Measurements from ENCODE around the gene DRG2.

DRG2 gene

GRCh38 chr17:18124345-18125126 is 36.8 kb downstream of the DRG2 start:
- Histone ChIP-seq H3K4me3 (IDR thresholded peaks at IDR 0.05; ENCODE audit: insufficient read depth, low read depth, low read length) (no peak overlapping the region), H3K27me3 (ENCODE audit: insufficient read depth, low read depth) (no peaks in the 10 kb centered on the region), H3K4me2 (no peak overlapping the region), H4K20me1 (ENCODE audit: insufficient read depth) (no peaks in the 10 kb centered on the region), H3K79me2 (ENCODE audit: insufficient read depth, low read depth) (no peaks in the 10 kb centered on the region), H3K9ac (no peak overlapping the region), H3K36me3 (ENCODE audit: insufficient read depth) (no peaks in the 10 kb centered on the region), H3K27ac (no peak overlapping the region), H2AFZ (ENCODE audit: low read depth) (no peak overlapping the region), H3K4me1 (ENCODE audit: low read depth, poor library complexity, severe bottlenecking) (no peaks in the 10 kb centered on the region)
- TF ChIP-seq CTCF (conservative IDR thresholded peaks at IDR 0.05; ENCODE audit: low read depth, low read length), result no peak

DNA sequence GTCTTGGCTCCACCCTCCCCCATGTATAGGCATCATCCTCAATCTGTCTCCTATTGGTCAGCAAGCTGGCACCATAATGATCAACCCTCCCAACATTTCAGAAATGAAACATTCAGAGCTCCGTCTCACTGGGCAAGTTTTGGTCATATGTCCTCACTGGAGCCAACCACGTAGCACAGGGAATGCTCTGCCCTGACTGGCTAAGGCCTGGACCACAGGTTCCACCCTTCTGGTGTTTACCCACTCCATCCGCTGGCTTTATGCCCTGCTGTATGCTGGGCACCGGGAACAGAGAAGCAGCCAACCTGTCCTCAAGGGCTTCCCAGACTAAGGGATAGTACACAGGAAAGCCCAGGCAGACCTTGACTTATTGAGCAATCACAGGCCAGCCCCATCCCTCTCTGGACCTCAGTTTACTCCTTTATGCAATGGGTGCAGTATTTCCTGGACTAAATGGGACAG is 41.3 kb downstream of the DRG2 start:
- Histone ChIP-seq H3K4me3 (IDR thresholded peaks at IDR 0.05; ENCODE audit: insufficient read depth, low read depth, low read length) (no peak overlapping the region), H3K4me1 (ENCODE audit: low read depth, poor library complexity, severe bottlenecking) (no peaks in the 10 kb centered on the region), H2AFZ (ENCODE audit: low read depth) (no peak overlapping the region), H4K20me1 (ENCODE audit: insufficient read depth) (no peaks in the 10 kb centered on the region), H3K9ac (no peak overlapping the region), H3K36me3 (ENCODE audit: insufficient read depth) (no peaks in the 10 kb centered on the region), H3K79me2 (ENCODE audit: insufficient read depth, low read depth) (no peaks in the 10 kb centered on the region), H3K27me3 (ENCODE audit: insufficient read depth, low read depth) (no peaks in the 10 kb centered on the region), H3K4me2 (no peak overlapping the region), H3K27ac (no peak overlapping the region)
- no peak for TF ChIP-seq CTCF (conservative IDR thresholded peaks at IDR 0.05; ENCODE audit: low read depth, low read length)

DNA sequence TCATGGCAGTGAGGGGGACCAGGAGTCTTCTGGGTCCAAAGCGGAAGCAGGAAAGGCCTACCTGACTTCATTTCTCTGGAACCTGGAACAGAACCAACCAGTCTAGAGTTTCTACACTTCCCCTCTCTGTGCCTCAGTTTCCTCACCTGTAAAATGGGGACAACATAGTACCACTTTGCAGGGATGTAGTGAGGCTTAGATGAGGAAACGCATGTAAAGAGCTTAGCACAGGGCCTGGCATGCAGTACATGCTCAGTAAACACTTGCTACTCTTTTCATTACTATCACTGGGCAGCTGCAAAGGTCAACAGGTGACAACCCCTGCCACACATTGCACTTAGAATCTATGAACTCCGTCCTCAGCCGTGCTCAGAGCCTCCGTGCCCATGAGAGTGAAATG is 45.0 kb downstream of the DRG2 start:
- no peaks in the 10 kb centered on the region for H3K4me1 ChIP-seq (ENCODE audit: low read depth, poor library complexity, severe bottlenecking)
- H3K79me2 ChIP-seq (ENCODE audit: insufficient read depth, low read depth), result no peaks in the 10 kb centered on the region
- H3K4me2 ChIP-seq, result no peak overlapping the region
- H3K4me3 ChIP-seq (IDR thresholded peaks at IDR 0.05; ENCODE audit: insufficient read depth, low read depth, low read length), result no peak overlapping the region
- H3K36me3 ChIP-seq (ENCODE audit: insufficient read depth), result no peaks in the 10 kb centered on the region
- no peak overlapping the region for H3K27ac ChIP-seq
- H3K9ac ChIP-seq, result no peak overlapping the region
- TF ChIP-seq CTCF (conservative IDR thresholded peaks at IDR 0.05; ENCODE audit: low read depth, low read length), result no peak
- H3K27me3 ChIP-seq (ENCODE audit: insufficient read depth, low read depth), result no peaks in the 10 kb centered on the region
- no peak overlapping the region for H2AFZ ChIP-seq (ENCODE audit: low read depth)
- no peaks in the 10 kb centered on the region for H4K20me1 ChIP-seq (ENCODE audit: insufficient read depth)

DNA sequence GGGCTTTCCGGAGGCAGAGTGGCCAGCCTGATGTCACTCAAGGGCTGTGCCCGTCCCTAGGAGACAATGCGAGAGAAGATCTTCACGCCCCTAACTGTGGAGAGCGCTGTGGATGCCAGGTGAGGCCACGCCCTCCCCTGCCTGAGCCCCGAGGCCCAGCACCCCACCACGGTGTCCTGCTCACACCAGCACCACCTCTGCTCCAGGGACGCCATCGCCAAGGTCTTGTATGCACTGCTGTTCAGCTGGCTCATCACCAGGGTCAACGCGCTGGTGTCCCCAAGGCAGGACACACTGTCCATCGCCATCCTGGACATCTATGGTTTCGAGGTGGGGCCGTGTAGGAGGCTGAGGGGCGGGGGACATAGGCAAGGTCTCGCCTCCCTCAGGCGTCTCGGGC is 48.6 kb downstream of the DRG2 start:
- no peaks in the 10 kb centered on the region for H4K20me1 ChIP-seq (ENCODE audit: insufficient read depth)
- H3K4me3 ChIP-seq (IDR thresholded peaks at IDR 0.05; ENCODE audit: insufficient read depth, low read depth, low read length), result no peak overlapping the region
- no peaks in the 10 kb centered on the region for H3K4me1 ChIP-seq (ENCODE audit: low read depth, poor library complexity, severe bottlenecking)
- no peak overlapping the region for H3K4me2 ChIP-seq
- H2AFZ ChIP-seq (ENCODE audit: low read depth), result no peak overlapping the region
- H3K27ac ChIP-seq, result no peak overlapping the region
- no peaks in the 10 kb centered on the region for H3K36me3 ChIP-seq (ENCODE audit: insufficient read depth)
- TF ChIP-seq CTCF (conservative IDR thresholded peaks at IDR 0.05; ENCODE audit: low read depth, low read length), result no peak
- no peaks in the 10 kb centered on the region for H3K79me2 ChIP-seq (ENCODE audit: insufficient read depth, low read depth)
- no peaks in the 10 kb centered on the region for H3K27me3 ChIP-seq (ENCODE audit: insufficient read depth, low read depth)
- no peak overlapping the region for H3K9ac ChIP-seq
